ENCODE results near the gene SPTBN4.

GRCh38 chr19:40612831-40613689 is 146.3 kb downstream of the SPTBN4 start:
- TF ChIP-seq POLR2A (IDR thresholded peaks at IDR 0.05): no peak
- no peak for TF ChIP-seq CTCF (IDR thresholded peaks at IDR 0.05)

All from gastroesophageal sphincter (tissue), 3 donors.